ENCODE measurements around the gene NPEPL1. TPM values are rescaled to one million over a fixed set of nuclear protein-coding genes. Genes with fewer than 3 reads are reported as not detected.

NPEPL1 gene
- total RNA-seq, 1 experiment from 2014 or later, result 31.1 TPM

GRCh38 chr20:58743929-58744534 is 51.4 kb downstream of the NPEPL1 start:
- no peaks in the 10 kb centered on the region for H3K23me2 ChIP-seq (ENCODE audit: insufficient read length, low read depth, low read length, poor library complexity, severe bottlenecking)
- no peak overlapping the region for H2BK5ac ChIP-seq (ENCODE audit: insufficient read length, low read length)
- H3T11ph ChIP-seq (ENCODE audit: low read length), result no peak overlapping the region
- H2BK20ac ChIP-seq (ENCODE audit: low read depth, low read length, poor library complexity, severe bottlenecking), result no peak overlapping the region
- H3K79me2 ChIP-seq (ENCODE audit: insufficient read depth, low read length), result no peaks in the 10 kb centered on the region
- H2BK12ac ChIP-seq (ENCODE audit: insufficient read length, low read depth, low read length), result no peak overlapping the region
- H3K56ac ChIP-seq (ENCODE audit: insufficient read length, low read depth, low read length), result no peak overlapping the region
- Mint-ChIP-seq H3K27ac (no peak overlapping the region), H3K4me1 (peaks cover 0 to 8% of the 10 kb centered on the region in 2 experiments; a peak in 3 of 4 replicates), H3K36me3 (ENCODE audit: insufficient read depth in 1 of 3, low read depth in 3 of 3) (peaks cover 0 to 7% (median 3%) of the 10 kb centered on the region in 3 experiments; a peak in 1 of 7 replicates), H3K9me3 (peaks cover 8 to 11% of the 10 kb centered on the region in 2 experiments; a peak in 4 of 5 replicates), H3K27me3 (ENCODE audit: low read depth) (peaks cover 58% of the 10 kb centered on the region), H3K4me3 (no peak overlapping the region)
- no peak overlapping the region for H2AFZ ChIP-seq (ENCODE audit: low read length)
- no peak overlapping the region for H2AK5ac ChIP-seq (ENCODE audit: insufficient read length, low read length)
- H4K20me1 ChIP-seq (ENCODE audit: control insufficient read depth, insufficient read depth, insufficient read length), result no peaks in the 10 kb centered on the region
- no peaks in the 10 kb centered on the region for H3K27me3 ChIP-seq (ENCODE audit: insufficient read depth, low read length)
- H4K5ac ChIP-seq (ENCODE audit: insufficient read length, low read depth, low read length), result no peak overlapping the region
- H3K4me2 ChIP-seq (ENCODE audit: insufficient read depth, insufficient read length, low read length), result no peak overlapping the region
- no peak overlapping the region for H4K91ac ChIP-seq (ENCODE audit: insufficient read length, low read depth, low read length)
- no peaks in the 10 kb centered on the region for H3K4me1 ChIP-seq (ENCODE audit: insufficient read depth, low read length)
- no peak overlapping the region for H3K4ac ChIP-seq (ENCODE audit: low read depth, low read length)
- H3K9me3 ChIP-seq (ENCODE audit: control insufficient read depth, low read depth, low read length), result no peaks in the 10 kb centered on the region
- H2BK120ac ChIP-seq (ENCODE audit: low read depth, low read length, poor library complexity, severe bottlenecking), result no peak overlapping the region
- H3K27ac ChIP-seq (ENCODE audit: insufficient read length, low read depth, low read length), result no peak overlapping the region
- 100% methylated on average over 1 of the region's 1 CpG for WGBS (ENCODE audit: extremely low coverage, insufficient read length, low lambda C conversion rate)
- no peak for DNase-seq
- no peak overlapping the region for H2BK15ac ChIP-seq (ENCODE audit: low read depth, low read length)
- no peak overlapping the region for H3K23ac ChIP-seq (ENCODE audit: insufficient read length, low read depth, low read length)
- H4K8ac ChIP-seq (replicated peaks; ENCODE audit: insufficient read length, low read depth, low read length), result no peak overlapping the region
- no peak overlapping the region for H3K18ac ChIP-seq (ENCODE audit: insufficient read length, low read depth, low read length)
- no peak for TF ChIP-seq CTCF (conservative IDR thresholded peaks at IDR 0.05)
- no peak overlapping the region for H3K14ac ChIP-seq (ENCODE audit: insufficient read depth, low read length)
- H3K79me1 ChIP-seq (ENCODE audit: insufficient read depth, low read depth, low read length, poor library complexity, severe bottlenecking), result no peaks in the 10 kb centered on the region
- H3K9ac ChIP-seq (ENCODE audit: extremely low read depth, insufficient read length, low read length), result no peak overlapping the region

All from H9 (cell line).